ENCODE data around the gene MMP25.

GRCh38 chr16:3009568-3010390, 36.6 kb upstream of the MMP25 start:
- TF ChIP-seq CTCF (IDR thresholded peaks at IDR 0.05) (no peak), GATA2 (CRISPR knock-in tag; IDR thresholded peaks at IDR 0.05) (no peak), RAD21 (IDR thresholded peaks at IDR 0.05; ENCODE audit: low read length) (no peak), REST (IDR thresholded peaks at IDR 0.05; ENCODE audit: low read depth, low read length) (no peak)

Data from SK-N-SH (cell line).